ENCODE data around the gene PDZD4.

Gene PDZD4

DNA sequence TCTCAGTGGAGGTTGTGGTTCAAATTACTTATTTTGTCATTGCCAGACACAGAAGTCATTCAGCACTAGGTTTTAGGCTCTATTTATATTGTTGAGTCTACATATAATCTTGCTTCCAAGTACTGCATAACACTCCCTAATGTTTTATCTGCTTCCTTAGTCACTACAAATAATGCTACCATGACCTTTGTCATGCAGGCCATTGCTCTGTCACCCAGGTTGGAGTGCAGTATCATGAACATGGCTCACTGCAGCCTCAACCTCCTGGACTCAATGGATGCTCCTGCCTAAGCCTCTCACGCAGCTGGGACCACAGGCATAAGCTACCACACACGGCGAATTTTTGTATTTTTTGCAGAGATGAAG, 23.5 kb upstream of the PDZD4 start:
- Histone ChIP-seq H3K27me3 (peaks cover 28% of the 10 kb centered on the region), H3K9me3 (no peaks in the 10 kb centered on the region), H3K27ac (no peak overlapping the region), H3K4me1 (ENCODE audit: control insufficient read depth in 1 of 2, insufficient read depth in 1 of 2, low read depth in 1 of 2, low read length in 1 of 2) (no peaks in the 10 kb centered on the region), H3K36me3 (no peaks in the 10 kb centered on the region), H3K4me3 (ENCODE audit: low read depth in 1 of 2, low read length in 1 of 2) (no peak overlapping the region)
- TF ChIP-seq CTCF (IDR thresholded peaks at IDR 0.05), result no peak

- no peak for TF ChIP-seq CTCF (IDR thresholded peaks at IDR 0.05)
- H3K4me3 ChIP-seq (ENCODE audit: low read depth in 1 of 2, low read length in 1 of 2), result no peak overlapping the region
- peaks cover 34% of the 10 kb centered on the region for H3K27me3 ChIP-seq
- H3K27ac ChIP-seq, result no peak overlapping the region
- no peaks in the 10 kb centered on the region for H3K9me3 ChIP-seq
- no peaks in the 10 kb centered on the region for H3K4me1 ChIP-seq (ENCODE audit: control insufficient read depth in 1 of 2, insufficient read depth in 1 of 2, low read depth in 1 of 2, low read length in 1 of 2)
- no peaks in the 10 kb centered on the region for H3K36me3 ChIP-seq
Measured at GRCh38 chrX:153853180-153853901, 23.0 kb upstream of the PDZD4 start.

DNA sequence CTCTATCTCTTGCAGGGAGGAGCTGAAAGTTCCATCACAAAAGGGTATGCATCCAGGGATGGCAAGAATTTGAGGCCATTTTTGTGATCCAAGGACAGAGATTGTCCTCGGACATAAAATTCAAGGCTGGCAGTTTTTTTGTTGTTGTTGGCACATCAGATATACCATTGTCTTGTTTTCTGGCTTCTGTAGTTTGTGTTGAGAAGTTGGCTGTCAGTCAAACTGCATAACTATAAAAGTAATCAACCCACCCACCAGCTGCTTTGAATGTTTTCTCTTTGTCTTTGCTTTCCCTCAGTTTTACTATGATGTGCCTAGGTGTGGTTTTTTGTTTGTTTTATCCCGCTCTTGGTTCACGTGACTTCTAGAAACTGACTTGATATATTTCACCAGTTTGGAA, 21.6 kb upstream of the PDZD4 start:
- H3K27ac ChIP-seq, result no peak overlapping the region
- TF ChIP-seq CTCF (IDR thresholded peaks at IDR 0.05), result no peak
- peaks cover 38% of the 10 kb centered on the region for H3K27me3 ChIP-seq
- H3K36me3 ChIP-seq, result no peaks in the 10 kb centered on the region
- no peaks in the 10 kb centered on the region for H3K9me3 ChIP-seq
- H3K4me3 ChIP-seq (ENCODE audit: low read depth in 1 of 2, low read length in 1 of 2), result no peak overlapping the region
- H3K4me1 ChIP-seq (ENCODE audit: control insufficient read depth in 1 of 2, insufficient read depth in 1 of 2, low read depth in 1 of 2, low read length in 1 of 2), result no peaks in the 10 kb centered on the region

GRCh38 chrX:153848325-153848724, 18.0 kb upstream of the PDZD4 start:
- Histone ChIP-seq H3K27ac (no peak overlapping the region), H3K36me3 (no peaks in the 10 kb centered on the region), H3K27me3 (peaks cover 60% of the 10 kb centered on the region), H3K9me3 (no peaks in the 10 kb centered on the region), H3K4me1 (ENCODE audit: control insufficient read depth in 1 of 2, insufficient read depth in 1 of 2, low read depth in 1 of 2, low read length in 1 of 2) (no peaks in the 10 kb centered on the region), H3K4me3 (ENCODE audit: low read depth in 1 of 2, low read length in 1 of 2) (no peak overlapping the region)
- TF ChIP-seq CTCF (IDR thresholded peaks at IDR 0.05), result no peak

DNA sequence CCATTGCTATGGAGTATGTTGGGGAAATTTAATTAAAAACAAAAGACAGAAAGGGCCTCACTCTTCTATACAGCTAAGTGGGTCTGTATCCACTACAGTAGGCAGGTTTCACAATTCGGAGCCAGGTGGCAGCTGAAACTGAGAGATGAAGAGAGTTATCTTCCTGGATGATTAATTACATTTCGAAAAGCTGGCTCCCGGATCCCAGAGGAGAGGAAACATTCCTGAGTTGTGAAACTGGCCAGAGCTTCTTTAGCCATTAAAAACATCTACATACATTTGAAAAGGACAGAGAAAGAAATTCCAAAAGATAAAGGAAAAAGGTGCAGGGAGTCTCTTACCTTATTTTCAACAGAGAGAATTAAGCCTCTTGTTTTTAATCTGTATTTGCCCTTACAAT, 15.5 kb upstream of the PDZD4 start:
- TF ChIP-seq CTCF (IDR thresholded peaks at IDR 0.05), result no peak
- H3K4me1 ChIP-seq (ENCODE audit: control insufficient read depth in 1 of 2, insufficient read depth in 1 of 2, low read depth in 1 of 2, low read length in 1 of 2), result no peaks in the 10 kb centered on the region
- no peak overlapping the region for H3K27ac ChIP-seq
- no peaks in the 10 kb centered on the region for H3K36me3 ChIP-seq
- peaks cover 56% of the 10 kb centered on the region for H3K27me3 ChIP-seq
- no peak overlapping the region for H3K4me3 ChIP-seq (ENCODE audit: low read depth in 1 of 2, low read length in 1 of 2)
- H3K9me3 ChIP-seq, result no peaks in the 10 kb centered on the region

All from neutrophil (primary cell).